MCF 10A (cell line): ENCODE data around the gene CR1. TPM values are rescaled to one million over a fixed set of nuclear protein-coding genes. Genes with fewer than 3 reads are reported as not detected.
A peak's percentile ranks its signal among the peaks of the same experiment; 100 is the strongest.
"Not testable (repeated sequence)": the region's sequence is repeated elsewhere in the genome, so short reads cannot be mapped to it uniquely, and the experiment has no call there.

Experiments
- BruUV-seq: library from RNA; stranded (reverse); fragments of 400-500 nt; replicated peaks from 2 replicates; lab custom pipeline; 2021; lab: Mats Ljungman, UMichigan
- CTCF ChIA-PET: fragments of 300-600 bp; sonication (Branson Sonifier 250); formaldehyde crosslinking; extraction: SDS; loops from one replicate; lab custom pipeline; 2021; ENCODE audit warnings: antibody characterized with exemption, inconsistent platforms; lab: Yijun Ruan, JAX
- POLR2A ChIA-PET: fragments of 300-600, 350-650 bp; sonication (Branson Sonifier 250); formaldehyde crosslinking; extraction: SDS; loops from one replicate; lab custom pipeline; 2020; ENCODE audit warnings: antibody characterized with exemption, inconsistent platforms; lab: Yijun Ruan, JAX
- DNase-seq: peaks from one replicate; pipeline ENCODE4 v3.0.0-alpha.2; 2018; ENCODE audit not compliant: unreplicated experiment
- H3K27ac Mint-ChIP-seq: one replicate; pipeline ENCODE4 v1.8.0; 2022; ENCODE audit warnings: mild to moderate bottlenecking, low read depth, mixed read lengths; ENCODE audit not compliant: unreplicated experiment
- H3K27me3 Mint-ChIP-seq: one replicate; pipeline ENCODE4 v1.8.0; 2022; ENCODE audit warnings: mixed read lengths; ENCODE audit not compliant: insufficient read depth, unreplicated experiment
- H3K36me3 Mint-ChIP-seq: one replicate; pipeline ENCODE4 v1.8.0; 2022; ENCODE audit warnings: mild to moderate bottlenecking, moderate library complexity, mixed read lengths; ENCODE audit not compliant: insufficient read depth, unreplicated experiment
- H3K4me1 Mint-ChIP-seq: one replicate; pipeline ENCODE4 v1.8.0; 2022; ENCODE audit warnings: mixed read lengths; ENCODE audit not compliant: insufficient read depth, unreplicated experiment
- H3K4me3 Mint-ChIP-seq: one replicate; pipeline ENCODE4 v1.8.0; 2022; ENCODE audit warnings: mild to moderate bottlenecking, moderate library complexity, mixed read lengths; ENCODE audit not compliant: unreplicated experiment
- H3K9me3 Mint-ChIP-seq: one replicate; pipeline ENCODE4 v1.8.0; 2022; ENCODE audit warnings: mixed read lengths; ENCODE audit not compliant: unreplicated experiment
- intact Hi-C: fragments of 100-400 bp; cut with micrococcal nuclease; formaldehyde crosslinking; loops from 2 replicates; pipeline ENCODE4 v1.14.1; 2022
- total RNA-seq: library from RNA; stranded (reverse); gene quantifications from 2 replicates; pipeline ENCODE4 v1.2.3, GENCODE V29; 2022
- TF ChIP-seq, protein P1 (sequence below): fragments of 200-600 bp; IDR thresholded peaks from one replicate; pipeline ENCODE4 v1.8.0; 2022; ENCODE audit warnings: antibody characterized with exemption, mild to moderate bottlenecking; ENCODE audit not compliant: unreplicated experiment

CR1 gene
- total RNA-seq, 1 experiment from 2014 or later: not detected

DNA sequence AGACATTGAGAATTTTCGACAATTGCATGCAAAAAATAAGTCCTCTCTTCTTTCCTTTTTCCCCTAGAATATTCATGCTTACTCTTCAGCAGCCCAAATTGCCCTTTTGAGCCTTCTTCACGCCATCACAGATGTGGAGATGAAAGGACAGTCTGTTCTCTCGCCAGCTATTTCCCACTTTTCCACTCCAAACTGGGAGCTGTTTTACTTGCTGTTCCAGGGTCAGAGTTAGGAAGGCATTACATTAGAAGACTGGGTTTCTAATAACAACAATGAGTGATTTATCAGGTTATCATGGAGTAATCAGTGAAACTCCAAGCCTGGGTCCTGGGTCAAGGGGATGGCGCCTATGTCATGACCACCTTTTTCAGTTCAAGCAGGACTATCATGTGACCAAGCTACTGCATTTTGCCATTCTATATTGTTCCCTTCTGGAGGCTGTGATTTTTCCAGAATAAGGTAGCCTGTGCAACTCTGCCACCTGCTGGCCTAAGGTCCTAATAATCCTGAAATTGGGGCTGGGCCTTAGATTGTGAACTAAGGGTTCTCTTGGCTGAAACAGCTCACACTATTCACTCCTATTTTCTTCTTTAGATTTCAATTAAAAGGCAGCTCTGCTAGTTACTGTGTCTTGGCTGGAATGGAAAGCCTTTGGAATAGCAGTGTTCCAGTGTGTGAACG, 50.9 kb downstream of the CR1 start:
- H3K4me1 Mint-ChIP-seq, POLR2A ChIA-PET, CTCF ChIA-PET, DNase-seq, H3K9me3 Mint-ChIP-seq, H3K36me3 Mint-ChIP-seq, H3K4me3 Mint-ChIP-seq, H3K27ac Mint-ChIP-seq, intact Hi-C loops, H3K27me3 Mint-ChIP-seq, BruUV-seq: not testable (repeated sequence)

DNA sequence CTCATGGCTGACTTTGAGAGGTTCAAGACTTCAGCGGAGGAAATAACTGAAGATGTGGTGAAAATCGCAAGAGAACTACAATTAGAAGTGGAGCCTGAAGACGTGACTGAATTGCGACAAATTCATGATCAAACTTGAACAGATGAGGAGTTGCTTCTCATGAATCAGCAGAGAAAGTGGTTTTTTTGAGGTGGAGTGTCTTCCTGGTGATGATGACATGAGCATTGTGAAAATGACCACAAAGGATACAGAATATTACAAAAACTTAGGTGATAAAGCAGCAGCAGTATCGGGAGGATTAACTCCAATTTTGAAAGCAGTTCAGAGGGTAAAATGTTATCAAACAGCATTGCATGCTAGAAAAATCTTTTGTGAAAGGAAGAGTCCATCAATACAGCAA, 58.9 kb downstream of the CR1 start:
- H3K4me3 Mint-ChIP-seq, POLR2A ChIA-PET, H3K4me1 Mint-ChIP-seq, H3K27ac Mint-ChIP-seq, DNase-seq, BruUV-seq, CTCF ChIA-PET, H3K9me3 Mint-ChIP-seq, intact Hi-C loops, H3K36me3 Mint-ChIP-seq, H3K27me3 Mint-ChIP-seq: not testable (repeated sequence)

DNA sequence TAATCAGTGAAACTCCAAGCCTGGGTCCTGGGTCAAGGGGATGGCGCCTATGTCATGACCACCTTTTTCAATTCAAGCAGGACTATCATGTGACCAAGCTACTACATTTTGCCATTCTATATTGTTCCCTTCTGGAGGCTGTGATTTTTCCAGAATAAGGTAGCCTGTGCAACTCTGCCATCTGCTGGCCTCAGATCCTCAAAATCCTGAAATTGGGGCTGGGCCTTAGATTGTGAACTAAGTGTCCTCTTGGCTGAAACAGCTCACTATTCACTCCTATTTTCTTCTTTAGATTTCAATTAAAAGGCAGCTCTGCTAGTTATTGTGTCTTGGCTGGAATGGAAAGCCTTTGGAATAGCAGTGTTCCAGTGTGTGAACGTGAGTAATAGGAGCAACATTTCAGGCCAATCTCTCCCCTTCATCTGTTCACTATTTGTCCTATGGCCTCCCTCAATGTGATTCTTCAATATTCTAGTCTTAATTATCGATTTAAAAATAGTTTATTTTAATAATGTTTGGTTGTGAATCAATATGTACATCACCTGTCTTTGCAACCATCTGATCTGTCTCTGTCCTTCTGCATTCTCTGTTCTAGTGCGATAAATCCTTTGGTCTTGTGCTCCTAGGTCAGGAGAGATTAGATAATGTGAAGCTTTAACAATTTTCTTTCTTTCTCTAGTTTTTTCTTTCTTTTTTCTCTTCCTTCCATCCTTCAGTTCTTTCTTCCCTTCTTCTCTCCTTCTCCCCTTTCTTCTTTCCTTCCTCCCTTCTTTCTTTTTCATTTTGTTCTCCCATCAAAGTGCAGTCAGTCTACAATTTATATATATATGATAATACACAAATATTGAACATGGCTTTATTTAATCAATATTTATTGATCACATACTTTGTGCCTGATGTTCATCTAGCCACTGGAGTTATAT, 69.8 kb downstream of the CR1 start:
- ChIA-PET CTCF (interaction anchor here (0.6 to 3.0 kb wide), 40 partner anchors 9 to 762 kb away, joined by 3 to 18 read pairs (median 4); no protein-coding TSS in a partner anchor), POLR2A (interaction anchor here (0.6 to 1.5 kb wide), 3 partner anchors 88 to 190 kb away, joined by 3 read pairs; no protein-coding TSS in a partner anchor)
- TF ChIP-seq, protein P1, sequence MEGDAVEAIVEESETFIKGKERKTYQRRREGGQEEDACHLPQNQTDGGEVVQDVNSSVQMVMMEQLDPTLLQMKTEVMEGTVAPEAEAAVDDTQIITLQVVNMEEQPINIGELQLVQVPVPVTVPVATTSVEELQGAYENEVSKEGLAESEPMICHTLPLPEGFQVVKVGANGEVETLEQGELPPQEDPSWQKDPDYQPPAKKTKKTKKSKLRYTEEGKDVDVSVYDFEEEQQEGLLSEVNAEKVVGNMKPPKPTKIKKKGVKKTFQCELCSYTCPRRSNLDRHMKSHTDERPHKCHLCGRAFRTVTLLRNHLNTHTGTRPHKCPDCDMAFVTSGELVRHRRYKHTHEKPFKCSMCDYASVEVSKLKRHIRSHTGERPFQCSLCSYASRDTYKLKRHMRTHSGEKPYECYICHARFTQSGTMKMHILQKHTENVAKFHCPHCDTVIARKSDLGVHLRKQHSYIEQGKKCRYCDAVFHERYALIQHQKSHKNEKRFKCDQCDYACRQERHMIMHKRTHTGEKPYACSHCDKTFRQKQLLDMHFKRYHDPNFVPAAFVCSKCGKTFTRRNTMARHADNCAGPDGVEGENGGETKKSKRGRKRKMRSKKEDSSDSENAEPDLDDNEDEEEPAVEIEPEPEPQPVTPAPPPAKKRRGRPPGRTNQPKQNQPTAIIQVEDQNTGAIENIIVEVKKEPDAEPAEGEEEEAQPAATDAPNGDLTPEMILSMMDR: peak; percentile 59
- Mint-ChIP-seq H3K27ac (no peak overlapping the region), H3K4me1 (no peaks in the 10 kb centered on the region), H3K9me3 (no peaks in the 10 kb centered on the region), H3K36me3 (no peaks in the 10 kb centered on the region), H3K4me3 (no peak overlapping the region), H3K27me3 (peaks cover 32% of the 10 kb centered on the region)
- BruUV-seq: no TSS peak
- DNase-seq: peak; percentile 65
- intact Hi-C loops: no loop called here

DNA sequence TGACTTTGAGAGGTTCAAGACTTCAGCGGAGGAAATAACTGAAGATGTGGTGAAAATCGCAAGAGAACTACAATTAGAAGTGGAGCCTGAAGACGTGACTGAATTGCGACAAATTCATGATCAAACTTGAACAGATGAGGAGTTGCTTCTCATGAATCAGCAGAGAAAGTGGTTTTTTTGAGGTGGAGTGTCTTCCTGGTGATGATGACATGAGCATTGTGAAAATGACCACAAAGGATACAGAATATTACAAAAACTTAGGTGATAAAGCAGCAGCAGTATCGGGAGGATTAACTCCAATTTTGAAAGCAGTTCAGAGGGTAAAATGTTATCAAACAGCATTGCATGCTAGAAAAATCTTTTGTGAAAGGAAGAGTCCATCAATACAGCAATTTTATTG, 76.0 kb downstream of the CR1 start:
- intact Hi-C loops, H3K9me3 Mint-ChIP-seq, H3K36me3 Mint-ChIP-seq, H3K4me1 Mint-ChIP-seq, CTCF ChIA-PET, H3K4me3 Mint-ChIP-seq, POLR2A ChIA-PET, DNase-seq, BruUV-seq, H3K27ac Mint-ChIP-seq: not testable (repeated sequence)
- peaks cover 12% of the 10 kb centered on the region for H3K27me3 Mint-ChIP-seq

DNA sequence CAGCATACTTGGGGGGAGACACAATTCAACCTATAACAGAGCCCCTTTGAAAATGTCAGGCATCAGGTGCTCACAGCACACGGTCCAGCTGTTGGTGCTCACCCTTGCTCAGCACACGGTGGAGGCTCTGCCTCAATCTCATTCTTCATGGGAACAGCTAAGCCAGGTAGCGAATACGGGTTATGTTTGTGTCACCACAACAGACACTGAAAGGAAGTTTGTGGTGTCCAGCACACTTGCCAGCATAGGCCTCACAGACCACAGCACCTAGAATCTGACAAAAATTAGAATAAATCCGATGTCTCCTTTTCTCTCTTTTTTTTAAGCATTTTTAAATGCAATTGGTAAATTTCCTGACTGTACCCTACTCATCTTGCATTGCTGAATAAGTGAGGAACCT, 77.1 kb downstream of the CR1 start:
- H3K27ac Mint-ChIP-seq, H3K4me3 Mint-ChIP-seq, H3K36me3 Mint-ChIP-seq, intact Hi-C loops, H3K9me3 Mint-ChIP-seq, H3K27me3 Mint-ChIP-seq, BruUV-seq, DNase-seq, H3K4me1 Mint-ChIP-seq: not testable (repeated sequence)
- ChIA-PET POLR2A (interaction anchor here (0.6 kb wide), 1 partner anchor 119 kb away, joined by 3 read pairs; no protein-coding TSS in a partner anchor), CTCF (interaction anchor here (0.7 kb wide), 1 partner anchor 48 kb away, joined by 4 read pairs; no protein-coding TSS in a partner anchor)

DNA sequence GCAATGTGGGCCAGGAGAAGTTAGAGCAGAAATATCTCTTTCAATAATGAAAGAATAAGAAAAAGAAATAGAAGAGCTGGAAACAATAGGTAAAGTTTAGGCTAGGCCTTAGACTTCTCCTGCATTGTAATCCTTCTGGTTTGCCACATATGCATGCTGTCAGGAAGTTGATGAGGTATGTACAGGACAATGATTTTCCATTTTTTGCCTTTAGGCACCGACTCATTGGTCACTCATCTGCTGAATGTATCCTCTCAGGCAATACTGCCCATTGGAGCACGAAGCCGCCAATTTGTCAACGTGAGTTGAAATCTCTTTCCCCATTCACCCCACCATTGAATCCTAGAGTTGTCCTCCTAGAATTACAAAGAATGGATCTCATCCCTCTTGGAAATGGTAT, 79.4 kb downstream of the CR1 start:
- H3K27me3 Mint-ChIP-seq, intact Hi-C loops, H3K4me1 Mint-ChIP-seq, DNase-seq, H3K27ac Mint-ChIP-seq, H3K9me3 Mint-ChIP-seq, H3K36me3 Mint-ChIP-seq, BruUV-seq, H3K4me3 Mint-ChIP-seq, POLR2A ChIA-PET: not testable (repeated sequence)
- CTCF ChIA-PET: interaction anchor here (0.8 to 7.0 kb wide), 4 partner anchors 10 to 123 kb away, joined by 4 to 65 read pairs (median 8); no protein-coding TSS in a partner anchor
